HL-60 (cell line): ENCODE measurements around the gene FAM149B1.

Experiments
- DNase-seq, 2 experiments: peaks; one replicate each; pipeline ENCODE4 v3.0.0-alpha.2; 2010 to 2020; ENCODE audit warnings: low read depth in 1 of 2, low spot score in 1 of 2
- H3K27ac ChIP-seq: fragments of 250-450 bp; sonication (Bioruptor Pico); replicated peaks from 2 replicates; pipeline ENCODE4 v1.5.1; 2020; ENCODE audit warnings: mild to moderate bottlenecking, moderate library complexity
- H3K27me3 ChIP-seq: fragments of 250-450 bp; sonication (Bioruptor Pico); 2 replicates; pipeline ENCODE4 v1.5.1; 2021; ENCODE audit warnings: mild to moderate bottlenecking, moderate library complexity; ENCODE audit not compliant: insufficient read depth, poor library complexity, severe bottlenecking
- H3K4me3 ChIP-seq: replicated peaks from 2 replicates; pipeline ENCODE4 v1.5.1; 2011; ENCODE audit warnings: mild to moderate bottlenecking, control low read depth, low read length; ENCODE audit not compliant: insufficient read depth
- GABPA ChIP-seq: IDR thresholded peaks from 2 replicates; pipeline ENCODE4 v1.6.1; 2012; ENCODE audit warnings: low read depth
- POLR2AphosphoS5 ChIP-seq: IDR thresholded peaks from 2 replicates; pipeline ENCODE4 v1.6.1; 2012; ENCODE audit warnings: low read depth
- REST ChIP-seq: IDR thresholded peaks from 2 replicates; pipeline ENCODE4 v1.6.1; 2012; ENCODE audit warnings: low read depth; ENCODE audit not compliant: insufficient replicate concordance
- SPI1 ChIP-seq: IDR thresholded peaks from 2 replicates; pipeline ENCODE4 v1.6.1; 2012; ENCODE audit warnings: low read depth, mild to moderate bottlenecking, borderline replicate concordance
- TF ChIP-seq, protein P1 (sequence below): IDR thresholded peaks from one replicate; pipeline ENCODE4 v1.5.1; 2011; ENCODE audit warnings: low read length, control low read depth, inconsistent platforms; ENCODE audit not compliant: insufficient read depth

Gene FAM149B1

GRCh38 chr10:73161662-73162061 lies 6.3 kb upstream of the FAM149B1 start:
- H3K27me3 ChIP-seq = no peaks in the 10 kb centered on the region
- TF ChIP-seq POLR2AphosphoS5 = no peak
- TF ChIP-seq SPI1 = no peak
- no peak for TF ChIP-seq GABPA
- TF ChIP-seq, protein P1, sequence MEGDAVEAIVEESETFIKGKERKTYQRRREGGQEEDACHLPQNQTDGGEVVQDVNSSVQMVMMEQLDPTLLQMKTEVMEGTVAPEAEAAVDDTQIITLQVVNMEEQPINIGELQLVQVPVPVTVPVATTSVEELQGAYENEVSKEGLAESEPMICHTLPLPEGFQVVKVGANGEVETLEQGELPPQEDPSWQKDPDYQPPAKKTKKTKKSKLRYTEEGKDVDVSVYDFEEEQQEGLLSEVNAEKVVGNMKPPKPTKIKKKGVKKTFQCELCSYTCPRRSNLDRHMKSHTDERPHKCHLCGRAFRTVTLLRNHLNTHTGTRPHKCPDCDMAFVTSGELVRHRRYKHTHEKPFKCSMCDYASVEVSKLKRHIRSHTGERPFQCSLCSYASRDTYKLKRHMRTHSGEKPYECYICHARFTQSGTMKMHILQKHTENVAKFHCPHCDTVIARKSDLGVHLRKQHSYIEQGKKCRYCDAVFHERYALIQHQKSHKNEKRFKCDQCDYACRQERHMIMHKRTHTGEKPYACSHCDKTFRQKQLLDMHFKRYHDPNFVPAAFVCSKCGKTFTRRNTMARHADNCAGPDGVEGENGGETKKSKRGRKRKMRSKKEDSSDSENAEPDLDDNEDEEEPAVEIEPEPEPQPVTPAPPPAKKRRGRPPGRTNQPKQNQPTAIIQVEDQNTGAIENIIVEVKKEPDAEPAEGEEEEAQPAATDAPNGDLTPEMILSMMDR = no peak
- no peak for TF ChIP-seq REST
- H3K4me3 ChIP-seq = no peak overlapping the region
- DNase-seq = no peak
- H3K27ac ChIP-seq = no peak overlapping the region

- DNase-seq = no peak
- no peak for TF ChIP-seq REST
- Histone ChIP-seq H3K4me3 (no peak overlapping the region), H3K27ac (no peak overlapping the region), H3K27me3 (no peaks in the 10 kb centered on the region)
Measured at GRCh38 chr10:73163096-73163495, 4.8 kb upstream of the FAM149B1 start.

GRCh38 chr10:73166972-73167371 lies 947 bp upstream of the FAM149B1 start:
- H3K27ac ChIP-seq = peak overlapping the region; percentile 1; the same call in 1 of the 2 replicates
- TF ChIP-seq SPI1 = peak; percentile 18; the same call in 1 of the 2 replicates
- TF ChIP-seq, protein P1 = no peak
- DNase-seq = no peak

DNA sequence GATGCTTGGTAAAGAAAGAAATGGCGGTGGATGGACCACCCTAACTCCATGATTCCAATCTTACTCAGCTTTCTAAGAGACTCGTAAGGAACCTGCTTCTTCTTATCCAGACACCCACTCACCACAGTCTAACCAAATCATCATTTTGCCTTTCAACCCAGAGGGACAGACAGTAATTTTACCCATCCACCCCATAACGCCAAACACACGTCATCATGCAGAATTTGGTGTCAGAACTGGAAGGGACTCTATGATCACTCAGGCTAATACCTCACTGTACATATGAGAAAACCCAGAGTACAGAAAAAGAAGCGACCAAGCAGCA lies 499 bp upstream of the FAM149B1 start:
- peak overlapping the region; percentile 76 for H3K27ac ChIP-seq
- TF ChIP-seq REST = no peak
- TF ChIP-seq, protein P1 = no peak
- TF ChIP-seq GABPA = no peak
- no peak for TF ChIP-seq POLR2AphosphoS5
- no peak for TF ChIP-seq SPI1
- DNase-seq = no peak

More at GRCh38 chr10:73166972-73167371, 947 bp upstream of the FAM149B1 start:
- H3K27me3 ChIP-seq = no peaks in the 10 kb centered on the region
- H3K4me3 ChIP-seq = peak overlapping the region; percentile 95

More for the DNA sequence above, 499 bp upstream of the FAM149B1 start:
- H3K27me3 ChIP-seq = no peaks in the 10 kb centered on the region
- peak overlapping the region; percentile 95 for H3K4me3 ChIP-seq
